Tibial artery (tissue), 4 donors: ENCODE results near the gene CACFD1.

Experiments
- DNase-seq, 2 donors: peaks; one replicate each; pipeline ENCODE4 v3.0.0-alpha.2; 2019
- H3K27ac ChIP-seq, 2 donors: fragments of 200-600 bp; sonication (generic) in 1 of 2; 1 replicate in 1 of 2; 2 replicates in 1 of 2; pipeline ENCODE4 v1.5.1; 2018 to 2019; ENCODE audit warnings: mild to moderate bottlenecking in 1 of 2
- H3K27me3 ChIP-seq, 2 donors: fragments of 200-600 bp; sonication (generic) in 1 of 2; one replicate each; pipeline versions ENCODE4 v1.5.1 to v1.6.0; 2016 to 2019
- H3K36me3 ChIP-seq, 3 donors: fragments of 200-600 bp; sonication (generic) in 2 of 3; one replicate each; pipeline ENCODE4 v1.5.1; 2016 to 2019; ENCODE audit warnings: mild to moderate bottlenecking in 2 of 3
- H3K4me1 ChIP-seq, 4 donors: fragments of 200-600 bp; sonication (generic) in 2 of 4; 1 replicate in 3 of 4; 2 replicates in 1 of 4; pipeline ENCODE4 v1.5.1; 2016 to 2019
- H3K4me3 ChIP-seq, 2 donors: fragments of 200-600 bp; sonication (generic) in 1 of 2; 1 replicate in 1 of 2; 2 replicates in 1 of 2; pipeline ENCODE4 v1.5.1; 2018 to 2019; ENCODE audit warnings: mild to moderate bottlenecking in 2 of 2
- H3K9me3 ChIP-seq, 3 donors: fragments of 200-600 bp; sonication (generic) in 1 of 3; one replicate each; pipeline ENCODE4 v1.5.1; 2016 to 2019
- intact Hi-C: fragments of 100-400 bp; cut with DNase I; formaldehyde crosslinking; loops from one replicate; pipeline ENCODE4 v1.15.0; 2023; ENCODE audit warnings: low total_unique reads
- TF ChIP-seq, protein P1 (sequence below), 2 experiments: fragments of 200-600 bp in 1 of 2; fragments of 450-650 bp in 1 of 2; IDR thresholded peaks; one replicate each; pipeline ENCODE4 v1.5.1; 2017 to 2019; ENCODE audit warnings: antibody characterized with exemption in 2 of 2, mild to moderate bottlenecking in 1 of 2, moderate library complexity in 1 of 2

The CACFD1 gene

DNA sequence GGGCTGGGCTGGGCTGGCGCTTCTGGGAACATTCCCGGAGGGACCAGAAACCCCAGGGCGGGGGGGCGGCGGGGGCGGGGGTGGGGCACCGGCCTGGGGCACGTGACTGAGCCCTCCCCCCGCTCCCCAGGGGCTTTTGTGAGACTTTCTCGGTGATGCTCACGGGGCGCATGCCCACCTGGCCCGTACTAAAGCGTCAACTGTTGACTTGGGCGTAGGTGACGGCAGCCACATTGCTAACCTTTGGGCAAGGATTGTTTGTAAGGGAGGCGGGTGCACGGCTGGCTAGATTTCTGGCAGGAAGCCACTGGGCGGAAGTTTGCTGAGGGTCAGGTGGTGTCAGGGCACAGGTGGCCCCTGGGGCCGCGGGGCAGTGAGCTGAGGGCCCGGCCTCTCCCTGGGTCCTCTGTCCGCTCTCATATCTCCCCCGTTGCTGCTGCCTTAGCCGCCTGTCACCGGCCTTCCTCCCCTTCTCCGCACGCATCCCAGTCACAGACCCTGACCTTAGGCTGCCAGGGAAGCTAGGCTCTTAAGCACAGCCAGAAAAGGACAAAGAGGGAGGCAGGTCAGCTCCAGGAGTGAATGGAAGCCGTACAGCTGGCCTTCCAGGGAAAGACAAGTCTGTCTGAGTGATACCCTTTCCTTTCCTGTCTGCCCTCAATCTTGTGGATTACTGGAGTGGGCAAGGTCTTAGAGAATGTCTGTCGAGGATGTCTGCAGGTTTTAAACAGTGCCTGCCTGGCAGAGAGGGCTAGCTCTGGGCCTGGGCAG is 812 bp downstream of the CACFD1 start:
- intact Hi-C loops: no loop called here
- H3K9me3 ChIP-seq: no peaks in the 10 kb centered on the region
- H3K4me3 ChIP-seq: peak overlapping the region; percentile 63 to 73
- H3K36me3 ChIP-seq: peaks cover 0 to 25% (median 10%) of the 10 kb centered on the region in 3 donors
- TF ChIP-seq, protein P1, sequence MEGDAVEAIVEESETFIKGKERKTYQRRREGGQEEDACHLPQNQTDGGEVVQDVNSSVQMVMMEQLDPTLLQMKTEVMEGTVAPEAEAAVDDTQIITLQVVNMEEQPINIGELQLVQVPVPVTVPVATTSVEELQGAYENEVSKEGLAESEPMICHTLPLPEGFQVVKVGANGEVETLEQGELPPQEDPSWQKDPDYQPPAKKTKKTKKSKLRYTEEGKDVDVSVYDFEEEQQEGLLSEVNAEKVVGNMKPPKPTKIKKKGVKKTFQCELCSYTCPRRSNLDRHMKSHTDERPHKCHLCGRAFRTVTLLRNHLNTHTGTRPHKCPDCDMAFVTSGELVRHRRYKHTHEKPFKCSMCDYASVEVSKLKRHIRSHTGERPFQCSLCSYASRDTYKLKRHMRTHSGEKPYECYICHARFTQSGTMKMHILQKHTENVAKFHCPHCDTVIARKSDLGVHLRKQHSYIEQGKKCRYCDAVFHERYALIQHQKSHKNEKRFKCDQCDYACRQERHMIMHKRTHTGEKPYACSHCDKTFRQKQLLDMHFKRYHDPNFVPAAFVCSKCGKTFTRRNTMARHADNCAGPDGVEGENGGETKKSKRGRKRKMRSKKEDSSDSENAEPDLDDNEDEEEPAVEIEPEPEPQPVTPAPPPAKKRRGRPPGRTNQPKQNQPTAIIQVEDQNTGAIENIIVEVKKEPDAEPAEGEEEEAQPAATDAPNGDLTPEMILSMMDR (IDR thresholded peaks at IDR 0.05): no peak
- H3K4me1 ChIP-seq: peaks cover 0 to 24% (median 12%) of the 10 kb centered on the region in 4 donors
- peak overlapping the region; percentile 86 to 96 for H3K27ac ChIP-seq
- no peaks in the 10 kb centered on the region for H3K27me3 ChIP-seq
- DNase-seq: peak; percentile 40 to 83

- Histone ChIP-seq H3K4me3 (no peak overlapping the region), H3K4me1 (peaks cover 0 to 24% (median 12%) of the 10 kb centered on the region in 4 donors), H3K36me3 (peaks cover 0 to 33% (median 10%) of the 10 kb centered on the region in 3 donors), H3K27ac (peak overlapping the region in 1 of 2 donors; percentile 86), H3K9me3 (no peaks in the 10 kb centered on the region), H3K27me3 (no peaks in the 10 kb centered on the region)
- TF ChIP-seq, protein P1 (IDR thresholded peaks at IDR 0.05): no peak
- intact Hi-C loops: no loop called here
- DNase-seq: no peak
These were observed 2.2 kb downstream of the CACFD1 start for GRCh38 chr9:133461975-133462374.

DNA sequence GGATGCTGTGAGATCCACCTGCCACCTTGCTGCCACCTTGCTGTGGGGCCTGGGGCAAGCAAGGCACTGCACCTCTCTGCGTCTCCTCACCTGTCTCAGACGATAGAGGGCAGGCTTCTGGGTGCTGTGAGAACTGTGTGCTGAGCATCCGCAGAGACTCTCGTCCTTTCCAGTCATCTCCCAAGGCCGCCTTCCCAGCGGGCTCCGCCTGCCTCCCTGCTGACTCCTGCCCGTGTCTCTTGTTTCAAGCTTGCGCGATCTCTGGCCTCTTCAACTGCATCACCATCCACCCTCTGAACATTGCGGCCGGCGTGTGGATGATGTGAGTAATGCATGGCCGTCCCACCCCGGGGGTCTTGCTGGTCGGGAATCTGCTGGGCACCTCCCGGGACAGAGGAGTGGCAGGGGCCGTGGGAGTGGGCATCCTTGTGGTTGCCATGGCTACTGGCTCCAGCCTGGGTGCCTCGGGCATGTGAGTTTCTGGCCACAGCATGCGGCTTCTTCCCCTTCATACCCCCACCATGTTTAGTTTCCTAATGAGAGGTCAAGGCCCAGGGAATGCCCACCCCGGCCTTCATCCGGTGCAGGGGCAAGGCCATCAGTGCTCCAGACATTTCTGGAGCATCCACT is 3.6 kb downstream of the CACFD1 start:
- DNase-seq: no peak
- H3K27me3 ChIP-seq: no peaks in the 10 kb centered on the region
- TF ChIP-seq, protein P1 (IDR thresholded peaks at IDR 0.05): no peak
- no peak overlapping the region for H3K27ac ChIP-seq
- H3K4me3 ChIP-seq: no peak overlapping the region
- H3K9me3 ChIP-seq: no peaks in the 10 kb centered on the region
- intact Hi-C loops: no loop called here
- peaks cover 0 to 43% (median 15%) of the 10 kb centered on the region in 3 donors for H3K36me3 ChIP-seq
- H3K4me1 ChIP-seq: peaks cover 0 to 24% (median 12%) of the 10 kb centered on the region in 4 donors

DNA sequence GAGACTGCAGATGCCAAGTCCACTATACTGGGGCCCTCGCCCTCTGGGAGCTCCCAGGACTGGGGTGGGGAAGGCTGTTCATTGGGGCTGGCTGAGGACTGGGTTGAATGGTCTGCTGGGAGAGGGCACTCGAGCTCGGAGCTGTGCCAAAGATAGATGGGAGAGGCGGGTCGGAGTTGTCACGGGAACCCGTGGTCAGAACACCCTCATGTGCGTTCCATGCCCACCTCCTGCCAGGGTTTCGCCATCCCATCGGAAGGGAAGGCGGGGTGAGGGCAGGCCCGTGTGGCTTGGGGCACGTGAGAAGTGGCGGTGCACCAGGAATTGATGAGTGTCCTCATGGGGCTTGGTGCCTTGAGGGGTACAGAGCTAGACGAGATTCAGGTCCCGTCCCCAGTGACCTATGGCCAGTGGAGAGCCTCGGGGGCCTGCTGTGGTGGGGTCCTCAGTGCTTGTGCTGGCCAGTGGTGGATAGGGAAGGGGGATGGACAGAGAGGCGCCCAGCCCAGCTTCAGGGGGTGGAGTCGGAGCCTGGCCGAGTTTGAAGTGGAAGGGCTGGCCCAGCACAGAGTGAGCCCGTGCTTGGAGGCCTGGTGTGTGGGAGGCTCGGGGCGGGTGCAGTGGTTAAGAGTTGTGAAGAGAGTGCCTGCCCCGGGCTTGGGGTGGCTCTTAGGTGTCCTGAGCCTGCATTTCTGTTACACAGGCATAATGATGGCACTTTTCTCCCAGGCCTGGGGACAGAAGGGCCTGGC is 4.3 kb downstream of the CACFD1 start:
- Histone ChIP-seq H3K4me3 (no peak overlapping the region), H3K4me1 (peaks cover 0 to 19% (median 10%) of the 10 kb centered on the region in 4 donors), H3K9me3 (no peaks in the 10 kb centered on the region), H3K27ac (no peak overlapping the region), H3K27me3 (no peaks in the 10 kb centered on the region), H3K36me3 (peaks cover 0 to 49% (median 22%) of the 10 kb centered on the region in 3 donors)
- intact Hi-C loops: no loop called here
- TF ChIP-seq, protein P1 (IDR thresholded peaks at IDR 0.05): no peak
- DNase-seq: no peak

DNA sequence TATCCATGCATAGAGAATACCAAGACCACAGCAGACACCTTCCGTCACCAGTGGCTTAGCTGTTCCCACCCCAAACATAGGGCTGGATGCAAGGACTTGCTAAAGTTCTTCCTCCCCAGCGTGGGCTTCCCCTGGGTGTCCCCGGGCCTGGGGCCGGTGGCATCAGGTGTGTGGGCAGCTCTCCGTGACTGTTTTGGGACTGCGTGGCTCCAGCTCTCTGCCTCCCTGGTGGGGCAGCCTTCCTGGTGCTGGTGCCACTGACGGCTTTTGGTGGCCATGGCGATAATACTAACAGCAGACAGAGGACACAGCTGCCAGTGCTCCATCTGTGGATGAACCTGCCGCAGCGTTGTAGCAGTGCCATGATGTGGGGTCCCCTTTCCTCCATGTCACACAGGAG is 4.9 kb downstream of the CACFD1 start:
- TF ChIP-seq, protein P1 (IDR thresholded peaks at IDR 0.05): no peak
- no peak overlapping the region for H3K27ac ChIP-seq
- H3K4me1 ChIP-seq: peaks cover 0 to 17% (median 8%) of the 10 kb centered on the region in 4 donors
- no peaks in the 10 kb centered on the region for H3K27me3 ChIP-seq
- DNase-seq: no peak
- no peak overlapping the region for H3K4me3 ChIP-seq
- H3K9me3 ChIP-seq: no peaks in the 10 kb centered on the region
- peaks cover 0 to 55% (median 23%) of the 10 kb centered on the region in 3 donors for H3K36me3 ChIP-seq
- intact Hi-C loops: no loop called here
